Measurements from ENCODE around the gene NECTIN3.

DNA sequence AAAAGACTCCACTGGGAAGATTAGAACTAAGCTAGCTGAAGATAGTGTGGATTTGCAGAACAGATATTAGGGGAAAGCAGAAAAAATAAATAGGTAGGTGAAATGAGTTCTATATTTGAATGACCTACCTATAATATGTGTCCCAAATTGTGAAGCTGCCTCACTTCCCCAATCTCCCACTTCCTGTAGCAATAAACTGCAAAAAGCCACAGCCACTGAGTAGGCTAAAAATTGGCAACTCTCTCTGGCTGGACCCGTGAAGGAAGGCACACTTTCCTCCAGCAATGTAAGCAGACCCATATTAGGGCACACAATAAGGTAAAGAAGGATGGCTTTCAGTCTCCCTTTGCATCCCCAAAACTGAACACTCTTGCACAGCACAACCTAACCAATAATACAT lies 43.7 kb upstream of the NECTIN3 start:
- TF ChIP-seq ZNF433 (tag by site-specific recombination; IDR thresholded peaks at IDR 0.05; ENCODE audit: low read depth) (no peak), ZBTB20 (tag by site-specific recombination; IDR thresholded peaks at IDR 0.05) (no peak), ZNF175 (tag by site-specific recombination; IDR thresholded peaks at IDR 0.05) (no peak)
- TF ChIP-seq, protein P1, sequence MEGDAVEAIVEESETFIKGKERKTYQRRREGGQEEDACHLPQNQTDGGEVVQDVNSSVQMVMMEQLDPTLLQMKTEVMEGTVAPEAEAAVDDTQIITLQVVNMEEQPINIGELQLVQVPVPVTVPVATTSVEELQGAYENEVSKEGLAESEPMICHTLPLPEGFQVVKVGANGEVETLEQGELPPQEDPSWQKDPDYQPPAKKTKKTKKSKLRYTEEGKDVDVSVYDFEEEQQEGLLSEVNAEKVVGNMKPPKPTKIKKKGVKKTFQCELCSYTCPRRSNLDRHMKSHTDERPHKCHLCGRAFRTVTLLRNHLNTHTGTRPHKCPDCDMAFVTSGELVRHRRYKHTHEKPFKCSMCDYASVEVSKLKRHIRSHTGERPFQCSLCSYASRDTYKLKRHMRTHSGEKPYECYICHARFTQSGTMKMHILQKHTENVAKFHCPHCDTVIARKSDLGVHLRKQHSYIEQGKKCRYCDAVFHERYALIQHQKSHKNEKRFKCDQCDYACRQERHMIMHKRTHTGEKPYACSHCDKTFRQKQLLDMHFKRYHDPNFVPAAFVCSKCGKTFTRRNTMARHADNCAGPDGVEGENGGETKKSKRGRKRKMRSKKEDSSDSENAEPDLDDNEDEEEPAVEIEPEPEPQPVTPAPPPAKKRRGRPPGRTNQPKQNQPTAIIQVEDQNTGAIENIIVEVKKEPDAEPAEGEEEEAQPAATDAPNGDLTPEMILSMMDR (tag by site-specific recombination; IDR thresholded peaks at IDR 0.05): no peak

Measured in HEK293 (cell line).